Measurements from ENCODE around the gene C19orf85. TPM values are rescaled to one million over a fixed set of nuclear protein-coding genes. Genes with fewer than 3 reads are reported as not detected.

The C19orf85 gene
- total RNA-seq, 2 donors from 2014 or later, result not detected

DNA sequence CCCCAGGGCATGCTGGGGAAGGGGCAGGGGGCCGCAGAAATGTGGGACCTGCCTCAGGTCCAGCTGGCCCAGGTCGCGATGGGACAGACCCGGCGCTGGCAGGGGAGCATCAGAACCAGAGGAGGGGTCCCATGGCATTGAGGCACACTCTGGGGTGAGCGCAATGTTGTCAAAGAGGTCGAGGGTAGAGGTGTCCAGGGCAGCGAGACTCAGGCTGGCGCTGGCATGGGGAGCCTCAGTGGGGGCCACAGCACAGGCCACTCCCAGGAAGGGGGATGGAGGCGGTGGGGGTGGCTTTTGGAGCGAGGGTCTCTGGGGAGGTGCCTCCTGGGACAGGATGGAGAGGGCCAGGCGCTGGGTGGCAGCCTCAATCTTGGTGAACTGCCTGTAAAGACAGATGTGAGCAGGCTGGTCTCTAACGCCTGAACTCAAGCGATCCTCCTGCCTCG lies 944 bp downstream of the C19orf85 start:
- no peak for DNase-seq
- intact Hi-C loops (cut with DNase I), result no loop called here
- ATAC-seq, result no peak

DNA sequence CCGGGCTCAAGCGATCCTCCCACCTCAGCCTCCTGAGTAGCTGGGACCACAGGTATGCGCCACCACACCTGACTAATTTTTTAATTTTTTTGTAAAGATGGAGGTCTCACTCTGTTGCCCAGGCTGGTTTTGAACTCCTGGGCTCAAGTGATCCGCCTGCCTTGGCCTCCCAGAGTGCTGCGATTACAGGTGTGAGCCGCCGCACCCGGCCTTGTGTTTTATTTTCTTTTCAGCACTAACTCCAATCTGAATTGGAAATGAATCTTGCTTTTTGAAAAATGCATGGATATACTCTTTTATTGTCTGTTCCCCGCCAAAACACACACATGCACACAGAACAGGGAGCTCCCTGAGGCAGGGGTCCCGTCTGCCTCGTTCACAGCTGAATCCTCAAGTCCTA lies 1.8 kb downstream of the C19orf85 start:
- ATAC-seq (no peak), DNase-seq (no peak)
- intact Hi-C loops (cut with DNase I), result no loop called here

DNA sequence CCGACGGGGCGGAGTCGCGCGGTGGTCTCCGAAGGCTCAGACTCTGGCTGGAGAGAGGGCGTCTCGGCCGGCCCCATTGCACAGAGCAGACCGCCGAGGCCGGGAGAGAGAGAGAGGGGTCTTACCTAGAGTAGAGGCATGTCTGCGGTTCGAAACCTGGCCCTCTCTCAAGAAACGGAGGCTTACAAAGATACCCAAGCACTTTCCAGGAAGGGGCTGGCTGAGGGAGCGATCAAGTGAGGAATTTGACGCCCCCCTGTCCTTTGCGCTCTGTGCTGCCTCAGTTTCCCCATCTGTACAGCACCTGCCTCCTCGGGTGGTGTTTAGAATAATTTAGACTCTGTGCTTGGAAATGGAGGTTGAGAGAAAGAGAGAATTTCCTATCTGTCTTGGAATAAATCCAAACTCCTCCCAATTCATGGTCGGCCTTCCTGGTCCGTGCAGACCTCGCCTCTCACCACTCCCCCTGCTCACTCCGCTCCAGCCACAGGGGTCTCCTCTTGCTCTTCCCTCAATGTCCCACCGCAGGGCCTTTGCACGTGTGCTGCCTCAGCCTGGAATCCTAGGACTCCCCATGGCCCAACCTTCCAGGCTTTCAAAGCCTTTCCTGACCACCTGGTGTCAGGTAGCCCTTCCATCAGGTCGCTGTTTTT lies 2.5 kb downstream of the C19orf85 start:
- ATAC-seq (peak in 1 of 2 donors; percentile 4), DNase-seq (no peak)
- intact Hi-C loops (cut with DNase I), result no loop called here

DNA sequence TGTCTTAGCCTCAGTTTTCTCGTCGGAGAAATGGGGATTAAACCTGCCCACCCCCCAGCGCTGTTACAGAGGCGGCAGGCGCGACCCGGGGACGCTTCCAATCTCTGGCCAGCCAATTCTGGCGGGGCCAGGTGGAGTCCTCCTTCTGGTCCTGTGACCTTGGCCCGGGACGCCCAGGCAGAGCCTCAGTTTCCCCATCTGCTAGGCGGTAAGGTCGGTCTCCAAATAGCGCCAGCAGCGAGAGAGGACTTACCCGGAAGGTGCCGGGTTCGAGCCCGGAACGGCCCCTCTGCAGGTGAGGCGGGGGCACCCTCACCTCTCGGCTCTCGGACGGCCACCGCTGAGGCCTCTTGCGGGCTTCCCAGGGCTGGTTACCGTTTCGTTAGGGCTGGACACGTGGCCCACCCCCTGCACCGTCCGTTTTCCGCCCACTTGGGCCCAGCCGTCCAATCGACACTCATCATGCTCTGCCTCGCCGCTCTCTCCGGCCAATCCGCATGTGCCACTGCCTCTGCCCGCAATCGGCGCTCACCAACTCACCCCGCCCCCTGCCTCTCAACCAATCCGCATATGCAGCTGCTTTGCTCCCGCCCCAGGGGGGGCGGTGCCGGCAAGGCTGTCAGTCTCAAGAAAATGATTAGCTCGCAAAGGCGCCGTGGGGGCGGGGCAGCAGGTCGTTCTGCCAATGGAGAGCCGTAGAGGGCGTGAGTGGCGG lies 3.1 kb downstream of the C19orf85 start, which contains the start of gene ISOC2:
Gene ISOC2, minus strand, starts transcription at position 384 of the 715 bp plus-strand sequence. CDS start 5,156 bp downstream, outside the sequence.
- DNase-seq, result peak; percentile 100
- peak; percentile 96 to 97 for ATAC-seq
- intact Hi-C loops (cut with DNase I), result no loop called here

DNA sequence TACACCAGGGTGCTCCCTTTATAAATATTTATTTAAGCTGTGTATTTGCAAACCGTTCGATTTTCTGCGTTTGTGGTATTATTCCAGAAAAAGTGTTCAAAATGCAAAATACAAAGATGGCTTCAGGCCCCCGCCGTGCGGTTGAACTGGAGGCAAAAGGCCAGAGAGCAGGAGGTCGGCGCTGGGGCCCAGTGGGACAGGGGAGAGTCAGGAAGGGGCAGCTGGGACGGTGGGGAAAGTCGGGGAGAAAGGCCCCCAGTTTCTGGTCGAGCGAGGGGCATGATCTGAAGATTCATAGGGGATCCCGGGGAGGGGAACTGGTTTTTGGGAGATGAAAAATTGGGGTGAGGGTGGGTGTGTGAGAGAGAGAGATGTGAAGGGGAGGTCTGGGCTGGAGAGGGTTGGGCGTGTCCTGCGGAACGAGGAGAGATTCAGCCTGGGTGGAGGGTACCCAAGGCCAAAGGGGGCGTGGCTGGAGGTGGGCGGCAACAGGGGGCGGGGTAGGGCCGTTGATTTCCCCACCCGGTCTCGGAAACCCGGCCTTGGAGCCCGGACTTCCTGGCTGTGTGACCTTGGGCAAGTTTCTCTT lies 3.8 kb downstream of the C19orf85 start:
- intact Hi-C loops (cut with DNase I), result no loop called here
- peak; percentile 80 to 85 for ATAC-seq
- DNase-seq, result peak; percentile 87

DNA sequence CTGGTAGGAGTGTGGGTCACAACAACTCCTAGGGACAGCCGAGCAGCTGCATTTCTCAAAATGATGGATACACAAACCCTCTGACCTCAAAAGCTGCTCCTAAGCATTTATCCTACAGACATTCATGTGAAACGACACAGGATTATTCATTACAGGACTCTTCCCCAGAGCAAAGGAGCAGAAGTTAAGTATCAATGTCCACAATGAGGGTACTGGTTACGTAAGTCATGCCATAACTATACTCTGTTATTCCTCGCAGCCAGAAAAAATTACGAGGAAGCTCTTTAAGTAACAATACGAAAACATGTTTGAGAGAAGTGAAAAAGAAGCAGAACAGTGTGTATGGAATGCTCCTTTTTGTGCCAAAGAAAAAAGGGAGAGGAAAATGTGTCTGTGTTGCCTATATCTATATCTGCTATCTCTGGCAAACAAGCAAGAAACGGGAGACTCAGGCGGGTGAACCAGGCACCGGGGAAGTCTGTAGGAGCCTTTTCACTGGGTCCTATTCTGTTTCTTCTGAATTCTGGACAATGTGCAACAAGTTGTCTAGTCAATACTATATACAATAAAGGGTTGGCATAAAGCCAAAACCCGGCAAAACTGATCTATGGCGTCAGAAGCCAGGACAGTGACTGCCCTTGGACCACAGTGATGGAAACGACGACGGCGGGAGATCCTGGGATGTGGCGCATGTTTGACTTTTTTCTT lies 4.4 kb downstream of the C19orf85 start:
- intact Hi-C loops (cut with DNase I), result no loop called here

DNA sequence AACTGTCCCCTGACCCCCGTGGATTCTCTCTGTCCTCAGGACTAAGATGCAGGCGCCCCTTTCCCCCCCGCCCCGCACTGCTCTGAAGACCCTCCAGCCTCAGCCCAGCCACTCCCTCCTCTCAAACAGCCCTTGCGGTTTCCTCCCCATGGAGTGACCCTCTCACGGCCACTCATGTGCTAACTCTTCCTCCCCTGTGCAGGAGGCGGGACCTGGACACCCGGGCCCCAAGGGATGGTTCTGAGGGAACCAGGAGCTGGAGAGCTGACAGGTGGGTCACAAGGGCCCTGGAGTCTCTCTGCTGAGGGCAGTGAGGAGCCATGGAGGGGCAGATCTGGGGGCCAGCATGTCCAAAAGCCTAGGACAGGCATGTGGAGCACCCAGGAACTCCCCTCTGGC lies 5.0 kb downstream of the C19orf85 start:
- no peak for ATAC-seq
- intact Hi-C loops (cut with DNase I), result no loop called here
- no peak for DNase-seq

More for the DNA sequence above, 4.4 kb downstream of the C19orf85 start:
- ATAC-seq (no peak), DNase-seq (no peak)

DNA sequence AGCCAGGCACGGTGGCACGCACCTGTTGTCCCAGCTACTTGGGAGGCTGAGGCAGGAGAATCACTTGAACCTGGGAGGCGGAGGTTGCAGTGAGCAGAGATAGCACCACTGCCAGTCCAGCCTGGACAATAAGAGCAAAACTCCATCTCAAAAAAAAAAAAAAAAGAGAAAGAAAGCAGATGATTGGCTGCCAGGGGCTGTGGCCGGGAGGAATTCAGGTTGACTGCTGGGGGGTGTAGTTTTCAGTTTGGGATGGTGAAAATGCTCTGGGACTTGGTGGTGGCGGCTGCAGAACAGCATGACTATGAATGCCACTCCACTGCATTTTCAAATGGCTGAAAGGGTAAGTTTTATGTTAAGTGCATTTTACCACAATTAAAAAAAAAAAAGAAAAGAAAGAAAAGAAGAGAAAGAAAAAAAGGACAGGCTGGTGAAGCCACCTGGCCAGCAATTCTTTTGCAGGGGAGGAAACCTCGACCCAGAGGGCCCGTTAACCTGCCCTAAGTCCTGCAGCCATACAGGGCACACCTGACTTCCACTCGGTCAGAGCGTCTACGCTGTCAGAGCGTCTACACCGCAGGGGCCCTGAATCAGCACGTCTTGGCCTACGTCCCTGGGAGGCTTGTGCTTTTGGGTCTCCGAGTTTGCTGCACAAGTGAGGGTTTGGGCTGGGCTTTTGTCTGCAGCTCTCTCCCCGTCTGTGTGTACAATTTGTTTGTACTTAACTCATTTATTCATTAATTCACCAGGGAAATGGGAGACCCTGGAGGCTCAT lies 6.7 kb downstream of the C19orf85 start:
- ATAC-seq (no peak), DNase-seq (no peak)
- intact Hi-C loops (cut with DNase I), result no loop called here

DNA sequence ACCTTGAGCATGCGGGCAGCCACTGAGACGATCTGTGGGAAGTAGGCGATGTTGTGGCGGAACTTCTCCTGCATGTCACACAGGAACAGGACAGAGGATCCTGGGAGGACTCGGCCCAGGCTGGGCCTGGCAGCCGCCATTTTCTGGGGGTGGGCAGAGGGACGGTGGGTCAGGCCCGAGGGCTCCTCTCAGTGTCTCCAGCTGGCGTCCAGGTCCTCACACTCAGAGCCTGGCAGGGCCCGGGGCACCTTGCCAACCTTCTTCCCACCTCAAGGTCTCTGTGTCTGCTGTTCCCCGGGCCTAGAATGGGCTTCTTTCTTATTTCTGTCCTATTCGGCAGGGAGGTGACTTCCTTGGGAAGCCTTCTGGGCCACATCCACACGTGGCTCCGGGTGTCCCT lies 8.2 kb downstream of the C19orf85 start:
- ATAC-seq (no peak), DNase-seq (no peak)
- intact Hi-C loops (cut with DNase I), result no loop called here

DNA sequence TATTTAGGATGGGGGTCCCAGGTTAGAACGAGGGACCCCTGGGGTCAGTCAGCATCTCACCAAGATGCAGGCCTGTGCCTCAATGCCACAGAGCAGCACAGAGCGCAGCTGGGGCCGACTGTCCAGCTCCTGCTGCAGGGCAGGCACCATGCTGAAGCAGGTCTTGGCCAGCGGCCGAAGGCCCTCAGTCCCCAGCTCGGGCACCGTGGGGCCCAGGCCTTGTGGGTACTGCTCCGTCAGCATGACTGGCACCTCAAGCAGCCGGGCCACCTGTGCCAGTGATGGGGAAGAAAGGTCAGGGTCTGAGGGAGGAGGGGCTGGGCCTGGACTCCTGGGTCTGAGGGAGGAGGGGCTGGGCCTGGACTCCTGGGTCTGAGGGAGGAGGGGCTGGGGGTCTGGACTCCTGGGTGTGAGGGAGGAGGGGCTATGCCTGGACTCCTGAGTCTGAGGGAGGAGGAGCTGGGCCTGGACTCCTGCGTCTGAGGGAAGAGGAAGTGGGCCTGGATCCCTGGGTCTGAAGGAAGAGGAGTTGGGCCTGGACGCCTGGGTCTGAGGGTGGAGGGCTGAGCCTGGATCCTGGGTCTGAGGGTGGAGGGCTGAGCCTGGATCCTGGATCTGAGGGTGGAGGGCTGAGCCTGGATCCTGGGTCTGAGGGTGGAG lies 8.8 kb downstream of the C19orf85 start:
- ATAC-seq (no peak), DNase-seq (no peak)
- intact Hi-C loops (cut with DNase I), result no loop called here

DNA sequence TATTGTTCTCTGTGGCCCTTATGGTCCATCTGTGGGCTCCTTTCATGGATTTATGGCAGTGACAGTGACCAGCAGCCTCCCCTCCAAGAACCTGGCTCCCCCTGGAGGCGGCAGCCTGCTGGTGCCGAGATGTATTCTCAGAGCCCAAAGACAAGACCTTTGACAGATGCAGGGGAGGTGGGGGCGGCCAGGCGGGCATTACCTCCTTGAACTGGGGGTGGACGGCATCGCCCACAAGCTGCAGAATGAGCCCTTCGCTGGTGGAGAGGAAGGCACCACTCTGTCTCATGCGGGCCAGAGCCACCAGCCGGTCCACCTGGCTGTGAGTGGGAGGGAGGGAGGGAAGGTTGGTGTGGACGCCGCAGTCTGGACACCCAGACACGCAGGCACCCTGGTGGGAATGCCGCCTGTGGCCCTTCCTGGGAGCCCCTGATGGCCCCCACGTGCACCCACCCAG lies 9.7 kb downstream of the C19orf85 start:
- DNase-seq (no peak), ATAC-seq (no peak)
- intact Hi-C loops (cut with DNase I), result no loop called here

DNA sequence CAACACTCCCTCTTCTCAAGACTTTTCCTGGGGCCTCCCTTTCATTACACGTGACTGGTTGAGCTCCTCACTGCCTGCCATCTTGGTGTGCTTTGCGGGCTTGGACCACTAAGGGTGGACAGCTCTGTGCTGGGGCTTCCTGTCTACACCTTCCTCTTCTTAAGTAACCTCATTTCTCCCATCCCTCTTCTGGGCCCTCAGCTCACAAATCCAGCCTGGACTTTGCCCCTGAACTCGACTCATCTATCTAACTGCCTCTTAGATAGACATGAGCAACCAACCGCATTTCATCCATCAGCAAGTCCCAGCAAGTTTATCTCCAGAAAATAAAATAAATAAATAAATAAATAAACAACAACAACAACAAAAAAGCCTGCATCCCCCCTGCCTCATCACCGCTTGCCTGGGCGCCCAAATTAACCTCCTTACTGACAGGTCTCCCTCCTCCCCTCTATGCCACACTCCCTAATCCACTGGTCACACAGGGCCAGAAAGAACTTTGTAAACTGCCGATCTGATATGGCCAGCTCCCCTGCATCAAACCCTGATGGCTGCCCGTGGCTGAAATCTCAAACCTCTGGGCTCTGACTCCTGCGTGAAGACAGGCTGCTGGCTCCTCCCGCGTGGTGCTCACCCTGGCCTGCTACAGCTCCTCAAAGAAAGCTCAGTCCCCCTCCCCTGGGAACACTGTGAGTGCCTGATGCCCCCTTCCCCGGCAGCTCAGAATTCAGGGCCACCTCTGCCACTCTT lies 10.9 kb downstream of the C19orf85 start:
- DNase-seq (no peak), ATAC-seq (no peak)
- intact Hi-C loops (cut with DNase I), result no loop called here

DNA sequence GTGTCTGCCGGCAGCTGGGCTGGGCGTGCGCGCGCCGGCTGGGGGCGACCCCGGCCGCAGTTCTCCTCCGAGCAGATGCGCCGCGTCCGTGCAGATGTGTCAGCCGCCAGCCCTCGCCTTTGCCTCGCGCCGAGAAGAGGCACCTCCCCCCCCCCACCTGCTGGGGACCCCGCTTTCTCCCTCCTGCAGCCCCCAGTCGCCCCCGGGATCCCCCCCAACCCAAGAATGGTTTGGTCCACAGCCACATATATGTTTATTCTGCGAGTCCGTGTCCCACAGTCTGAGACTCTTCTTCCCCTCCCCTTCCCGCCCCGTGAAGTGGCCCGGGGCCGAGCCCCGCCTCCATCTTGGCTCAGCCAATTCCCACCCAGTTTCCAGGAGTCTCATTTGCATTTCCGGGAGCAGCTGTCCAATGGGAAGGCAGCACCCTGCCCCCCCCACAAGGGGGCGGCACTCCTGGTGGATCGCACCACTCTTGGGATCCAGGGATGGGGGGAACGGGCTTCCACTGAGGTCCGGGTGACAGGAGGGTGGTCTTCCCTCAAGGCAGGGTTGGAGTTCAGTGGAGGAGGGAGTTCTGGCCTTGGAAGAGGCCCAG lies 11.7 kb downstream of the C19orf85 start:
- ATAC-seq, result peak; percentile 87 to 90
- peak; percentile 79 for DNase-seq
- intact Hi-C loops (cut with DNase I), result no loop called here

DNA sequence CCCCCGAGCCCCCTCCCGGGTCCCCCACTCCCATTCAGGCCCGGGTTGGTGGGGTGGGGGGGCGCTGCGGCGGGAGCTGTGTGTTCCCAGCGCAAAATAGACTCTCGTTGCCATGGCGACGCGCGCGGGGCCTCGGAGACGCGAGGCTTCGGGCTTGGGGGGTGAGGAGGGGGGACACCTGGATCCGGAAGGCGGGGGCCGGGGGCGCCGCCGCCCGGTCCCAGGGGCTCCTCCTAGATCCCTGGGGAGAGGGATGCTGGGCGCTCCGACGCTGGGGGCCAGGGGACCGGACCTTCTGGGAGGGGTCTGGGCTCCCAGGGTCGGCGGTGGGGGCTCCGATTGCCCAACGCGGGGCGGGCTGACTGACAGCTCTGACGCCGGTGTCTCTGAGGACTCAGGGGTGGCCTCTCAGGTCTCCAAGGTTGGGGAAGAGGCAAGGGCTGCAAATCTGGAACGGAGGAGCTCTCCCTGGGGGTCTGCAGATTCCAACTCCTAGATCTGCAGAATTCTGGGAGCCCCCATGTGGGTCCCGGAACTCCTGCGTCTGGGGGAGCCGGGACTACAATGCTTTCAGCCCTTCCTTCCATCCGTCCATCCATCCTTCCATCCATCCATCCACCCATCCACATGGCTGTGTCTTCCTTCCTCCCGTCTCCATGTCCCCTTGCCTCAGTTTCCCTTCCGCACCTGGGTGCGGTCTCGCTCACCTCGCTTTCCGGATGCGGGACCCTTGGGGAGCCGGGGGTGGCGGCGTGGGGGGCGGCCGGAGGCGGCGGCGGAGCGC lies 12.4 kb downstream of the C19orf85 start:
- DNase-seq (no peak), ATAC-seq (no peak)
- intact Hi-C loops (cut with DNase I), result no loop called here

DNA sequence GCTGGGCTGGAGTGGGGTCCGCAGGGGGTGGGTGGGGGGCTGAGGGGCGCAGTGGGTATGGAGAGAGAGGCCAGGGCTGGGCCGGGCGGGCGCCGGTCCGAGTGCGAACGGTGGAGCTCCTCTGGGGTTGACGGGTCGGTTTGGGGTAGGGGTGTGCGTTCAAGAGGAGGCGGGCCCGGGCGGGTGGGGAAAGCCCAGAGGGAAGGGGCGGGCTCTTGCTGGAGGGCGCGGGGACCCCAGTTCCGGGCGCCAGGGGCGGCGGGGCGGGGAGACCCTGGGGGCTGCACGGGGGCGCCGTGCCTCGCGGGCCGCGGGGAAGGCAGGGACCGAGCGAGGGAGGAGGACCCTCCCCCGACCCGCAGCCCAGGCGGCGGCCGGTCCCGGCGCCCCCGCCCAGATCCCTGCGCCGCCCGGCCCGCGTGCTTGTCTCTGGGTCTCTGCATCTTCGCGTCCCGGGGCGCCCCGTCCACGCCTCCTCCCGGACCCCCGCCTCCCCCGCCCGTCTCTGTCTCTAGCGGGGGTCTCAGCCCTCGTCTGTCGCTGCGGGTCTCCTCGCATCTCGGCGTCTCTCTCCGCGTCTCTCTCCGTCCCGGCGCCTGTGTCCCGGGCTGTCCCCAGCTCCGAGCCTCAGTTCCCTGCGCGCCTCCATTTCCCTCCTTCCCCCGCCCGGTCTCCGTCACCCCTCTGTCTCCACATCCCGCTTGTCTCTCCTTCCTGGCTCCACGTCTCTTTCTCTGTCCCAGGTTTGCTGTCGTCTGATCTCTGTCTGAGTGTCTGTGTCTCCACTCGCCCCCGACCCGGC lies 13.2 kb downstream of the C19orf85 start:
- no peak for DNase-seq
- ATAC-seq, result no peak
- intact Hi-C loops (cut with DNase I), result no loop called here

DNA sequence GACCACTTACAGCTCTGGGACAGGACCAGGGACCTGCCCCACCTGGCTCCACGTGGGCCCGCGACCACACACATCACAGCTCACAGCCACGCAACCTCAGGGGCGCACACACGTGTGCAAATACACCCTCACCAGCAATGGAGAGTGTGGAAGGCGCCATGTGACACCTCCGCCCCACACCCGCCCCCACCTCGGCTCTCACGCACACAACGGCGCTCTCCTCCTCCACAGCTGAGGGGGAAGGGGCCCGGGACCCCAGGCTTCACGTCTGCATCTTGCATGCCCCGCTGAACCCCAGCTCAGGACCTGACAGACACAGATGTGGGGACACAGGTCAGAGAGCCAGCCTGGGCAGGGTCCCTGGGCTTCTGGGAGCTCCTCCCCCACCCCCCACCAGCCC lies 15.1 kb downstream of the C19orf85 start:
- DNase-seq (no peak), ATAC-seq (no peak)
- intact Hi-C loops (cut with DNase I), result no loop called here
